BLaER1 (cell line): ENCODE measurements around the gene ZNHIT3.

Experiments used
- H3K27ac ChIP-seq: shearing (Covaris generic); formaldehyde crosslinking; 2 replicates; pipeline ENCODE4 v1.8.1; 2022
- H3K27me3 ChIP-seq: shearing (Covaris generic); formaldehyde crosslinking; 2 replicates; pipeline ENCODE4 v1.8.1; 2022
- H3K36me3 ChIP-seq: shearing (Covaris generic); formaldehyde crosslinking; 2 replicates; pipeline ENCODE4 v1.8.1; 2022
- H3K4me1 ChIP-seq: shearing (Covaris generic); formaldehyde crosslinking; 2 replicates; pipeline ENCODE4 v1.8.1; 2022
- H3K4me2 ChIP-seq: shearing (Covaris generic); formaldehyde crosslinking; 2 replicates; pipeline ENCODE4 v1.8.1; 2022
- H3K4me3 ChIP-seq: shearing (Covaris generic); formaldehyde crosslinking; 2 replicates; pipeline ENCODE4 v1.8.1; 2022
- H3K9ac ChIP-seq: shearing (Covaris generic); formaldehyde crosslinking; 2 replicates; pipeline ENCODE4 v1.8.1; 2022
- H3K9me3 ChIP-seq: shearing (Covaris generic); formaldehyde crosslinking; 2 replicates; pipeline ENCODE4 v1.8.1; 2022
- H4K20me1 ChIP-seq: shearing (Covaris generic); formaldehyde crosslinking; 2 replicates; pipeline ENCODE4 v1.8.1; 2022
- Cebpa-rat ChIP-seq: shearing (Covaris generic); IDR thresholded peaks from 2 replicates; pipeline ENCODE4 v1.8.1; 2022

The ZNHIT3 gene

DNA sequence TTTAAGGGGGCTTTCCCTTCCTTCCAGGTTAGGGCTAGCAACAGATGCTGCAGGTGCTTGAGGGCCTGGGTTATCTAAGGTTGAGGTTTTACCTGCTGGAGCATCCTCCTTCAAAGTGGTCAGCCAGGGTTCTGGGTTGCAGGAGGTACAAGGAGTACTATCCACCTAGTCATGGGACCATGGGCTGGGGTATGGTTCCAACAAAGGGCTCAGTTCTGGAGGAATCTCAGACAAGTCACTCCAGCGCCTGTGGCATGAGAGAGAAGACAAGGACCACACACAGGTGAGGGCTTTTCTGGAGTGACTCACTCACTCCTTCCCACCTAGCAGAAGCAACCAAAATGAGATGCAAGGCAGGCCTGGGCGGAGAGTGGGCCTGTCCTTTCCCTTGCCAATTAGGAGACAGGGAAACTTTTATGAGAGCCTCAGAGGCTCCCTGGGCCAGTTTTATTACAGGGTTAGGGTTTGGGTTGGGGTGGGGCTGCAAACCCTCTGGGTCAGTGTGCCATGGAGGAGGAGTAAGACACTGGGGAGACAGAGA, 46.0 kb downstream of the ZNHIT3 start:
- Histone ChIP-seq H3K9me3 (no peaks in the 10 kb centered on the region), H3K36me3 (peaks cover 71% of the 10 kb centered on the region), H3K4me2 (no peak overlapping the region), H3K27me3 (no peaks in the 10 kb centered on the region), H3K9ac (no peak overlapping the region), H3K27ac (no peak overlapping the region), H3K4me1 (peaks cover 25% of the 10 kb centered on the region), H4K20me1 (peaks cover 8% of the 10 kb centered on the region; the same call in 1 of the 2 replicates), H3K4me3 (no peak overlapping the region)
- no peak for TF ChIP-seq Cebpa-rat

DNA sequence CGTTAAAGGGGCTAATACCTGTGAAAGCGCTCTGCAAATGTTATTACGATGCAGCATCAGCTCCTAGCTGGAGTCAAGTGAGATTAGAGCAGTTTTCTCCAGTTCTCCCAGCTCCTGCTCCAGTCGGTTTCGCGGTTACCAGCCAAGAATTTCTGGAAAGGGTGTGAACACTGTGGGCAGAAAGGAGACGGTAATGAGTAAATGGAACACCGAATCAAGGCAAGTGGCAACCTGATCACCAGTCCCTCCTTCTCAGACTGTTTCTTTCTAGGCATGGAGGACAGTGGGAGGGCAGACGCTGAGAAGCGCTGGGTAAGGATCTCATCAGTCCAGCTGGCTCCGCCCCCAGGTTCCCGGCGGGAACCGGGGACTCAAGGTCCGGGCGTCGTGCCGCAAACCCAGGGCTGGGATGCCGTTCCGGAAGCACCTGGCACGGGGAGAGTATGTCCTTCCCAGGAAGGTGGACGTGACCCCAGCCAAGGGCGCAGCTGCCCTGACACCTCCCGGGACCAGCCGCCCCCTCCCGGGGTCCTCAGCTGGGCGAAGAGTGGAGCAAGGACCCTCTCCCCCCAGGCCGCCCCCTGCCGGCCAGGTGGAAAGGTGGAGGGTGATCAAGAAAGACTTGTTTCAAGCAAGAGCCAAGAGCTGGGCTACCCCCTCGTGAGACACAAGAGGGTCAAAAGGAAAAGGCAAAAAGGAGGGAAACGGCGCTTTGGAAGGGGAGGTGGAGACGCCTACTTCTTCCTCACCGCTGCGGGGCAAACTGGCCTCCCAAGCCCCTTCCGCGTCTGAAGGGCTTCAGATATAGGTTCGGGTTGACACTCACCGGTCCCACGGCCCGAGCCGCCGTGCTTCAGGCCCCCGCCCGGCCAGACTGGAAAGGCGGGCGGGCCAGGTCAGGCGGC, 47.7 kb downstream of the ZNHIT3 start:
- Histone ChIP-seq H3K9ac (peak overlapping the region; percentile 97), H4K20me1 (0 out of 2 replicates have a peak, but pooled peaks cover 7% of the 10 kb centered on the region), H3K27me3 (no peaks in the 10 kb centered on the region), H3K36me3 (peaks cover 62% of the 10 kb centered on the region), H3K27ac (peak overlapping the region; percentile 98), H3K9me3 (no peaks in the 10 kb centered on the region), H3K4me1 (peaks cover 25% of the 10 kb centered on the region), H3K4me2 (peak overlapping the region; percentile 92), H3K4me3 (peak overlapping the region; percentile 84)
- TF ChIP-seq Cebpa-rat: no peak

DNA sequence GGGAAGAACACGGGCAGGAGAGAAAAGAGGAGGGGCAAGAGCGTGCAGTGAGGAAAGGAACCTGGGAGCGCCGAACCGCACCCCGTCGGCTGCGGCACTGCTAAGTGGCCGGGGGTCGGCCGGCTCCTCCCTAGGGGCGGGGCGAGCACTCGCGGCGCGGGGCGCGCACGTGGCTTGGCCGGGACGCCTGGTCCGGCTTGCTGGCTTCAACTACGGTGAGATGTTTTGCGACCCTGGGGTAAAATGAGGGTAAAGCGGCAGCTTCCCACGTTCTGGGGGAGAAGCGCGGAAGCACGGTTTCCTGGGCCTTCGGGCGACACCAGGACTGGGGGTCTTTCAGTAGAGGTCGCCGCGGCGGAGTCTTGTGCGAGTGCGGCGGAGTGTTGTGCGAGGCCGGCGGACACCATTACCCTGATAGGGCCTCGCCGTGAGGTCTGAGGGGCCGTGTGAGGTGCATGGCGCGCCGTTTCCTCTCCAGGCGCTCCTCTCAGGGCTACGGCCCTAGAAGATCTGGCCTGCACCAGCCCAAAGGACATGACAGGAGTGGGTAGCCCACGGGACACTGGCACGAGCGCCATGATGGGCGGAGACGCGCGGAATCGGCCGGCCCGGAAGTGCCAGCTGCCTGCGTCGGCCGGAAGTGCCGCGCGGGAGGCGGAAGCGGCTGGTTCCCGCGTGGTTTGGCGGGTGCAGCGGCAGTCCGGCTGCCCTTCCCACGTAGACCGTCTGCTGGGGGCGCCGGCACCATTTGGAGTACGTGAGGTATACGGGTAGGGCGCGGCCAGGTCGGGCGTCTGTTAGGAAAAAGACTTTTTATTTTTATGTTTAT, 48.6 kb downstream of the ZNHIT3 start, which contains the start of the genes MYO19 and PIGW:
Gene MYO19, minus strand, starts transcription at position 29 of the 829 bp plus-strand sequence. CDS start 2,330 bp downstream, outside the sequence.
Gene PIGW, plus strand, starts transcription at position 148 of the 829 bp plus-strand sequence. CDS start 2,115 bp downstream, outside the sequence.
- peak within 1 kb of the TSS; percentile 98 for H3K27ac ChIP-seq
- H3K4me3 ChIP-seq: peak within 1 kb of the TSS; percentile 84

DNA sequence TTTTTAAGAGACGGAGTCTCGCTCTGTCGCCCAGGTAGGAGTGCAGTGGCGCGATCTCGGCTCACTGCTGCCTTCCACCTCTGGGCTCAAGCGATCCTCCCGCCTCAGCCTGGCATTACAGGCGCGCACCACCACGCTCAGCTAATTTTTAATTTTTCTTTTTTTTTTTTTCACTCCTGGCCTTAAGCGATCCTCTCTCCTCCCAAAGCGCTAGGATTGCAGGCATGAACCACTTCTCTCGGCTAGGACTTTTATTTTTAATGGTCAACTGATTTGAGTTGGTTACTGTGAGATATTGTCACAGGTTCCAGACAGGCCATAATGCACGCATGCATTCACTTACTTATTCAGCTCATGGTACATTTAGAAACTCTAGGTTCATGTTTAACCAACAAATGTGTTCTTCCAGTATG, 49.2 kb downstream of the ZNHIT3 start:
- peak overlapping the region; percentile 97 for H3K9ac ChIP-seq
- peak overlapping the region; percentile 92 for H3K4me2 ChIP-seq
- H3K4me3 ChIP-seq: peak overlapping the region; percentile 84
- no peaks in the 10 kb centered on the region for H4K20me1 ChIP-seq
- no peak for TF ChIP-seq Cebpa-rat
- no peaks in the 10 kb centered on the region for H3K9me3 ChIP-seq
- peaks cover 25% of the 10 kb centered on the region for H3K4me1 ChIP-seq
- no peaks in the 10 kb centered on the region for H3K27me3 ChIP-seq
- H3K36me3 ChIP-seq: peaks cover 47% of the 10 kb centered on the region
- peak overlapping the region; percentile 98 for H3K27ac ChIP-seq

More for the DNA sequence above, 48.6 kb downstream of the ZNHIT3 start, which contains the start of the genes MYO19 and PIGW:
- Histone ChIP-seq H3K9me3 (no peaks in the 10 kb centered on the region), H3K4me2 (peak within 1 kb of the TSS; percentile 92), H3K36me3 (peaks cover 53% of the 10 kb centered on the region), H4K20me1 (no peaks in the 10 kb centered on the region), H3K4me1 (peaks cover 25% of the 10 kb centered on the region), H3K9ac (peak within 1 kb of the TSS; percentile 97), H3K27me3 (no peaks in the 10 kb centered on the region)
- no peak for TF ChIP-seq Cebpa-rat

DNA sequence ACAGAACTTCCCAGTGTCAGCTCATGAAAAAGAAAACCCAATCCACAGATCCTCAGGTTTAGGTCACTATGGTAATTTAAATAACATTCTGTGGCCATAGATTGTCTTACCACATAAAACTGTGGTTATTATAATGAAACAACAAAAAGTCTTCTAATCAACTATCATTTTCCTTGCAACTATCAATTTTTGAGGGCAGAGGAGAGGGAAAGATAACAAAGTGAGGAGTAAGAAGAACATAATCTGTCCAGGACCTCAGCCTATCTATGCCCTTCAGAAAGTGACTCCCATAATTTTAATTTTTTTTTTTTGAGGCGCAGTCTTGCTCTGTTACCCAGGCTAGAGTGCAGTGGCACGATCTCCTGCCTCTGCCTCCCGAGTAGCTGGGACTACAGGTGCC, 54.2 kb downstream of the ZNHIT3 start:
- peaks cover 18% of the 10 kb centered on the region for H3K36me3 ChIP-seq
- H3K4me1 ChIP-seq: peaks cover 22% of the 10 kb centered on the region
- no peaks in the 10 kb centered on the region for H3K9me3 ChIP-seq
- no peak overlapping the region for H3K4me3 ChIP-seq
- no peaks in the 10 kb centered on the region for H3K27me3 ChIP-seq
- H4K20me1 ChIP-seq: peaks cover 3% of the 10 kb centered on the region
- no peak overlapping the region for H3K9ac ChIP-seq
- no peak overlapping the region for H3K27ac ChIP-seq
- H3K4me2 ChIP-seq: no peak overlapping the region
- no peak for TF ChIP-seq Cebpa-rat

DNA sequence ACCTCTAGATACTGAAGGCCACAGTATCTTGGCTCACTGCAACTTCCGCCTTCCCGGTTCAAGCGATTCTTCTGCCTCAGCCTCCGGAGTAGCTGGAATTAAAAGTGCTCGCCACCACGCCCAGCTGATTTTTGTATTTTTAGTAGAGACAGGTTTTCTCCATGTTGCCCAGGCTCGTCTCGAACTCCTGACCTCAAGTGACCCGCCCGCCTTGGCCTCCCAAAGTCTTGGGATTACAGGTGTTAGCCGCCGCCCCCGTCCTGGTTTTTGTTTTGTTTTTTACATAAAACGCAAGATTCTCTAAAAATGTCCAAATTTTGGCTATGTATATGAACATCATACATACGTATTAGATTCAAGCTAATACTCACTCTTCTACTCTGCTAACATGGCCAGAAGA, 56.3 kb downstream of the ZNHIT3 start:
- H4K20me1 ChIP-seq: peaks cover 23% of the 10 kb centered on the region
- peaks cover 23% of the 10 kb centered on the region for H3K4me1 ChIP-seq
- no peak overlapping the region for H3K4me2 ChIP-seq
- TF ChIP-seq Cebpa-rat: no peak
- H3K27ac ChIP-seq: no peak overlapping the region
- no peaks in the 10 kb centered on the region for H3K27me3 ChIP-seq
- H3K9me3 ChIP-seq: no peaks in the 10 kb centered on the region
- peaks cover 9% of the 10 kb centered on the region; the same call in 1 of the 2 replicates for H3K36me3 ChIP-seq
- H3K4me3 ChIP-seq: no peak overlapping the region
- no peak overlapping the region for H3K9ac ChIP-seq

DNA sequence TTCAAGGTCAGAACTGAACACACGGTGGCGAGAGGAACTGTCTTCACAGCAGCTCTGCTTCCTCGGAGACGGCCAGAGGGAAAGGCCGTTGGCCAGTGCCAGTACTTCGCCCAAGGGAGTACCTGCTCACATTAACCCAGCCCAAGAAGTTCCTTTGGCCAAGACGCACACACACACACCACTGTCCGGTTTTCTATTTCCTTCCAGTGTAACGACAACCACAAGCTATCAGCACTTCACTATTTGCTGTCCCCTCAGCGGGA, 57.5 kb downstream of the ZNHIT3 start:
- Histone ChIP-seq H3K4me2 (peak overlapping the region; percentile 90), H3K4me3 (peak overlapping the region; percentile 81), H3K27me3 (no peaks in the 10 kb centered on the region), H3K9ac (peak overlapping the region; percentile 96), H3K36me3 (peaks cover 7% of the 10 kb centered on the region; the same call in 1 of the 2 replicates), H3K4me1 (peaks cover 29% of the 10 kb centered on the region), H4K20me1 (peaks cover 35% of the 10 kb centered on the region), H3K27ac (peak overlapping the region; percentile 95), H3K9me3 (no peaks in the 10 kb centered on the region)
- no peak for TF ChIP-seq Cebpa-rat

DNA sequence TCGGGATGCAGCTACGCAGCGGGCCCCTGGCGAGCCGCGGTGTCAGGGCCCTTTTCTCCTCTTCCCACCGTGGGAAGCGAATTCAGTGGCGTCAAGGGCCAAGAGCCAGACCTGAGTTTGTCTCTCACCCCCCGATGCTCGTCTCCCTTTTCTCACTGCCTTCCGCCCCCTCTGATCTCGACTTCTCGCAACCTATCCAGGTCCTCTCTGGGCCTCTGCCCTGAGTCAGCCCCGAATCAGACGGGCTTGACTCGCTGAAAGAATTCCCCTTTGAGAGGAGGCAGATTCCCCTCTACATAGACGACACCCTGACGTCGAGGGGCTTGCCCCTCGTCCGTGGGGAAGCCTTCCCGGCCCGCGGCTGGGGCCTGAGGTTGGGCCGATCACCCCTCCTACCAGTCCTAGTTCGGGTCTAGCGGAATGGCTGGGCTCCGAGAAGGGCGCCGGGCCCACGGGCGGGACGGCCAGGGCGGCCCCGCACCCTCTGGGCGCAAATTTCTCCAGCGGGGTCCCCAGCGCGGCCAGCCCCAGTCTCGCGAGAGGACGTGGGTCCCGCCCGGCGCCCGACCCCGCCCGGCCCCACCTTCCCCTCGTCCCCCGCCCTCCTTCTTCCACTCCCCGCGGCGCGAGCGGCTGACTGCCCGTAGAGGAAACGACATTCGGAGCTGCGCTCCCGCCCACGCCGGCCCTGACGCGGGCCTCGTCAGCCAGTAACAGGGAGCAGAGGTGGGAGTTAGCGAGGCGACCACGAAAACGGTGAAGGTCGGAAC, 58.0 kb downstream of the ZNHIT3 start, which contains the start of gene GGNBP2:
Gene GGNBP2, plus strand, starts transcription at position 613 of the 770 bp plus-strand sequence. CDS start 806 bp downstream, outside the sequence.
- Histone ChIP-seq H3K9me3 (no peaks in the 10 kb centered on the region), H3K4me3 (peak within 1 kb of the TSS; percentile 81), H3K27me3 (no peaks in the 10 kb centered on the region), H3K27ac (peak within 1 kb of the TSS; percentile 95), H3K36me3 (peaks cover 12% of the 10 kb centered on the region; the same call in 1 of the 2 replicates), H3K9ac (peak within 1 kb of the TSS; percentile 96), H4K20me1 (peaks cover 41% of the 10 kb centered on the region), H3K4me2 (peak within 1 kb of the TSS; percentile 92), H3K4me1 (peaks cover 29% of the 10 kb centered on the region)
- TF ChIP-seq Cebpa-rat: no peak
